GM15510 (cell line): ENCODE data around the gene PRDM5.

ENCODE experiments used
- POLR2A ChIP-seq: IDR thresholded peaks from 3 replicates; pipeline ENCODE4 v1.6.1; 2011; ENCODE audit warnings: borderline replicate concordance; ENCODE audit not compliant: insufficient read length; ENCODE audit errors: extremely low read depth

PRDM5 gene

DNA sequence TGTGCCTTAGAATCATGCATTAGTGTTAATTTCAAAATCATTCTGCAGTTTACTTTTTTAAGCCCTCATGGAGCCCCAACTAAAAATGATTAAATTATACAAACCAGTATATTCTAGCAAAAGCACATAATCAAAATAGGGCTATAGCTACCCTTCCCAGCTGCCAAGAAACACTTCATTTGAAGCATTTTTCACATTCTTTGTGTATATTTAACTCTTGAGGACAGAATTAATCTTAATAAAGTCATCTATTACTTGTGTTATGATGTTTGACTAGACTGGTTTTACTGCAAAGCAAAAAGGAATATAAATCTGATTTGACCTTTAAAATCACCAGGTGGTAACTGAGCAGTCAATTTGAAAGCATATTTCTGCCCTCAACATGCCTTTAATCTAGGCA, 145.1 kb downstream of the PRDM5 start:
- TF ChIP-seq POLR2A, result no peak

DNA sequence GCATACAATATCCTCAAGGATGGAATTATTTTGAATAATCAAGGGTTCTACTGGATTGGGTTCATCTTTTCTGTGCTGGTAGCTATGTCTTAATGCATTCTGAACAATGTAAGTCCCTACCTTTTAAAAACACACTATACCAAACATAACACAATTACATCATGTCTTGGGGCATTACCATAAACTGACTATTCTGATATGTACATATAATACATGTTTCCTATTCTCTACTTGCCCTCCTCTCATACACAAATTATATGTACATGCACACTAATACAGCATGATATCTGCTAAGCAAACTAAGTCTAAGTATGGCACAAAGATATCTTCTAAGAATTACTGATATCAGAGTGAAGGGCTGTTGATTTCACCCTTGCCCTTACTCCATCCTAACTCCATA, 147.1 kb downstream of the PRDM5 start:
- TF ChIP-seq POLR2A, result no peak

DNA sequence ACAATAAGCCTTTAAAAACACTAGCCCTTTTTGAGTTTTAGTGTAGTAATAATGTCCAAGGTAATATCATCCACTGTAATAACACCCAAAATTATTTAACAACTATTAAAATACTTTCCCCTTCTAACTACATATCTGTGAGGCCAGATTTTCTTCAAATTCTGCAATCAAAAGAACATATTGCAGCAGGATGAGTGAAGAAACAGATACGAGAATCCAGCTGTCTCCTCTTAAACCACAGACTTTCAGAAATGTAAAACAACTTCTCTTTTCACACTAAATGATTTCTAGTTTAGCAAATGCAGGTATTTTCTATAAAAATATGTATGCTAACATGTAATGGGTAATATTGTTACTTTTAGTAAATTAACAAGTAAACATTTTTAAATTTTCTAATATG, 148.9 kb downstream of the PRDM5 start:
- no peak for TF ChIP-seq POLR2A

DNA sequence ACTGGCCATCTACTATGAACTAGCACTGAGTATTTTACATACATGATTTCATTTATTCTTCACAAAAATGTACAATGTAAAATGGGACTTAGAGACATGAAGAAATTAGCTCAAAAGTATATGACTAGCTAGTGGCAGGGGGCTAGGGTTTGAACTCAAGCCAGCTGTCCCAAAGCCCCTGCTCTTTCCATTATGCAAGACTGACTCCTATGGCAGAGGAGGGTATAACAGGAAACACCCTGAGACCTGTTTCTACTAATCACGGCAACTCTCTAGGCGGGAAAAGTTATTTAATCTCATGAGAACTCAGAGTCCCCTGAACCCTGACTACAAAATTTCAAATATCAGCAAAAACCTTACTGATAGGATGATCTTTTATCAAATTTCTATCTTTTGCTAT, 150.6 kb downstream of the PRDM5 start:
- no peak for TF ChIP-seq POLR2A

DNA sequence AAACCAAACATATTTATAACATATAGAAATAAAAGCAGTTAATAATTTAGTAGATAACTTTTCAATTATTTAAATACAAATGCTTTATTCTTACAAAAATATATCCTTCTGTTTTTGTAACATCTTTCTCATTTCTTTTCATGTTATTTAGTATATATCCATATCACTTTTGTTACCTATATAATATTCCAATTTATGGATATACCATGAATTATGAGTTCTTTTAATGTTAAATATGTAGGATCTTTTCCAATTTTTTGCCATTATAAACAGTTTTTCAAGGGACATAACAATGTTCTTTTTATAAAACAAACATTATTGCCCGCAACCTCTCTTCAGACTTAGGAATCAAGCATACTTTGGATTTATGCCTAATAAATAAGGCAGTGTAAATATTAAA, 151.6 kb downstream of the PRDM5 start:
- TF ChIP-seq POLR2A, result no peak

DNA sequence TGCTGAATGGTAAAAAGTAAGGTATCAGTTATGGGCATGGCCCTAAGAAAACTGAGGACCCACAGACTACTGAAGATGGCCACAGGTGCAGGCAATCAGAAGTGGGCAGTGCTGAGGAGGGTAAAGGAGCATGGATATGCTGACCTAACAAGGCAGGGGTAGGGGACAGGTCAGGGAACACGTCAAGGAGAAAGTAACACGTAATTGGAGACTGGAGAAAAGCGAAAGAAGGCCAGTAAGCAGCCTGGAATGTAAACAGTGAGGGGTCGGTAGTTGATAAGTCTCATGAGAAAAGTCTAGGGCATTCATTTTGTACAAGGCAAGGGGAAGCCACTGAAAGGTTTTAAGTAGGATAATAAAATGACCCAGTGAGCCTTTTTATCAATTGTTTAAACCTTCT, 153.3 kb downstream of the PRDM5 start:
- TF ChIP-seq POLR2A, result no peak

DNA sequence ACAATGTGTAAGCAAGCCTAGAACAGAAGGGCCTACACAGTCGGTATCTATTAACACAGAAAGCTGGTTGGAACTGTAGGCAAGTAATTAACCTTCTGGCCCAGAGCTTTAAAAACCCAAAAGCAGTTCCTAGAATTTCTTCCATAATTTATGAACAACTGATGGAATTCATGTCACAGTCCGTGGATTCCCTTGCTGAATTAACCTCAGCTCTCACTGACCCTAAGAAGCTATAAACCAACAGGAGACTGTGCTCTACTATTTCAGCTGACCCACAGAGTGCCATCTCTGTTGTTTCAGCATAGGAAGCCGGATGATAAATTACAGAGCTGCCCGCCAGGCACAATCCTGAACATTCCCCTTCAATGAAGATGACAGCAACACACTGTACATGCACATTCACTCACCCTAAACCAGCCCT, 157.3 kb downstream of the PRDM5 start:
- TF ChIP-seq POLR2A, result no peak

DNA sequence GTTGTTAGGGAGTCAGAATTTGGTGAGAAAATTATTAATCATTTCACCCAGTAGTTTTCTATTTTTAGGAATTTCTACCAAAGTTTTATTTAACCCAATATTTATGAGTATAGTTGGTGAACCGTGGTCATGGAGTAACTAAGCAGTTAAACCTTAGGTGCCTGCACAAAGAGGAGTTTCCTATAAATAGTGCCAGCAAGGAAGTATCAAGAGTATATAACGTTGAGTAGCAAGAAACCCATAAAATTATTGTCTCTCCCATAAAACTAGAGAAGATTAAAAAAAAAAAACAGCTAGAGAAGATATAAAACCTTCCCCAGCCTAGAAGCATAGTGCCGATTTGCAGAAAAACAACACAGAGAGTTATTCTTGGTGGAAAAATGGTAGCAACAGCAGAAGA, 158.9 kb downstream of the PRDM5 start:
- no peak for TF ChIP-seq POLR2A

DNA sequence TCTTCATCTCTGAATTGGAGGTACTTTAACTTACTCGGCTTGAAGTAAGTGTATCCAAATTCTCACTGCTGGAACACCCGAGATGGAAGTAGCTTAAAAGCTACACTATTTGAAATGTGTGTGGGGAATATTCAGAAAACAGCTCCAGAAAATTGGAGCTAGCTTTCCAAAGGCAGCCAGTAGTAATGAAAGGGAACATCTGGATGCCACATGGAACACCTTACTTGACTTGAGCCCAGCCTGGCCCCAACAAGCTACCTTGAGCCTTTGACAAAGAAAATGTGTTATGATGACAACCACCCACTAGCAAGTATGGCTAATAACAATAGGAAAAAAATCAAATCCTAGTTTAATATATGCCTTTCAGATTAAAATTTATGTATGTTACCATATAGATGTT, 161.5 kb downstream of the PRDM5 start:
- TF ChIP-seq POLR2A, result no peak

DNA sequence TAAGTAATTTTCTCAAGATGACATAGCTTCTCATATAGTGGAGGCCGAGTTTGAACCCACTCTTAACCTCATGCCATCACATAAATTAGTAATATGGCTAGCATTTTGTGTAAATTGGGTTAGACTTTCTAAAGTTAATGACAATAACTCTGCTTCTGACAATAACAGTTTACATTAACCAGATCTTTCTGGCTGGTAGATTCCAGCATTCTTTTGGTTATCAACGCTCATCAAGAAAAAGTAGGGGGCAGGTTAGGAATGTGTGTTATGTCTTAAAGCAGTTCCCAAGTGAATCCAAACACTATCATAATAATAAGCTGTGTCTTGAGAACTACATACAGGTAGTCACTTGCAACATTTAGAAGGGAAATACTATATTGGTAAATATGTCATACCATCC, 162.5 kb downstream of the PRDM5 start:
- no peak for TF ChIP-seq POLR2A

DNA sequence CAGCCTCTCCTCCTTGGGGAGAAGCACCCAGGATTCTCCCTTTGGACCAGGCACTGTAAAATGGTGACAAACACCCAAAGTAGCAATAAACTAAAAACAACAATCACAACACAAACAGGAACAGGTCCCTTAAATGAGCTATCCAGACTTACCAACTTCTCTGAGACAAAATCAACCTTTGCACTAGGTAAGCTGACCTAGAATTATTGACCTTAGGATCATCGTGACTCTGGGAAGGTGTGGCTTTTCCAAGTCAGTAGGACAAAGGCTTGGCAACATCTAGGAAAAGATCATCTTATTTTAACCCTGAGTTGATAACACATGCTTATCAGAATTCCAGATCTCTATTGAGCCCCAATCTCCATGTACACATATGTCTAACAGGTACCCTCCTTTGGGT, 166.7 kb downstream of the PRDM5 start:
- TF ChIP-seq POLR2A, result no peak

DNA sequence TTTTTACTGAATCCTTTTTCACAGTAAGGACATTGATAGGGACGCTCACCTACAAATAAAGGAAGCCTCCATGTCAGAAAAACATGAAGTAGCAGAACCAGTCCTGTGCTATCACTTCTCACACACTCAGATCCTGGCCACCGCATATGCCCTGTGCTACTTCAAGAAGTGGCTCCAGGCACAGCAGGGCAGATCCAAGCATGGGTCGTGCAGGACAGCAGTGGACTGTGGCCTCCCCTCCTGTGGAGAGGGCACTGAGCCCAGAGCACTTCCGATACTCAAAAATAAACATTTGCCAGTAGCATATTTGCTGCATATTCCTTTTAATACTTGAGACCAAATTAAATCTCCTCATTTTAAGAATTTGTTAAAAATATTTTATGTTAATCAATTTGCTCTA, 167.9 kb downstream of the PRDM5 start:
- TF ChIP-seq POLR2A, result no peak

DNA sequence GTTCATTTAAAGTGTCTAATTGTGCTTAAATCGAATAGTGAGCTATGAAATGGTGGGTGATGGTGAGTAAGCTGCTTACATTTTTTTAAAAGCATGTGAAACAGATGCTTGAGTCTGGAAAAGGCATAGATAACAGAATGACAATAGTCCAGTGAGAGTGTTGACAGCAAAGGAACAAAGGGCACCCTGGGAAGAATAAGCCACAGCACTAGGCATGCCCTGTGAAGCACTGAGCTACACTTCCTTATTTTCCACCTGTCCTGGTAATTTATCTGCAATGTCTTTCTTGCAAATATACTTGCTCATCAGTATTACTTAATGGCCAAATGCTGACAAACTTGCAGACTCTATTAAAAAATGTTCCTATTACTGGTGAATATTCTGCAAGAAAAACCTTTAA, 168.7 kb downstream of the PRDM5 start:
- TF ChIP-seq POLR2A, result no peak

DNA sequence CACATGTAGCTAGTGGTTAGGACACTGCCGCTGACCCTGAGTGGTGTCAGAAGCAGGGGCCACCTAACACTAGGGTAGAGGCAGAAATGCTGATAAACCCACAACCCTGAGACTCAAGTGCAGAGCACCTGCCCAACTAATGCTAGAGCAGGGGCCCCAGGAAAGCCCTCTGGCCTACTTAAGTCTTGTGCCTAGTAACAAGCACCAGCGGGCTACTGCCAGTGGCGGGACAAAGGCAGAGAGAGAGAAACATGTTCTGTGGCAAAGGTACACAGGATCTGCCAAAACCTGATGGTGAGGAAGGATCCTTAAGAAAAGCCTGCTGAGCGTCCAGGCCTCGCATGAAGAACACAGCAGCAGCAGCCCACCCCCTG, 172.4 kb downstream of the PRDM5 start:
- TF ChIP-seq POLR2A, result no peak

DNA sequence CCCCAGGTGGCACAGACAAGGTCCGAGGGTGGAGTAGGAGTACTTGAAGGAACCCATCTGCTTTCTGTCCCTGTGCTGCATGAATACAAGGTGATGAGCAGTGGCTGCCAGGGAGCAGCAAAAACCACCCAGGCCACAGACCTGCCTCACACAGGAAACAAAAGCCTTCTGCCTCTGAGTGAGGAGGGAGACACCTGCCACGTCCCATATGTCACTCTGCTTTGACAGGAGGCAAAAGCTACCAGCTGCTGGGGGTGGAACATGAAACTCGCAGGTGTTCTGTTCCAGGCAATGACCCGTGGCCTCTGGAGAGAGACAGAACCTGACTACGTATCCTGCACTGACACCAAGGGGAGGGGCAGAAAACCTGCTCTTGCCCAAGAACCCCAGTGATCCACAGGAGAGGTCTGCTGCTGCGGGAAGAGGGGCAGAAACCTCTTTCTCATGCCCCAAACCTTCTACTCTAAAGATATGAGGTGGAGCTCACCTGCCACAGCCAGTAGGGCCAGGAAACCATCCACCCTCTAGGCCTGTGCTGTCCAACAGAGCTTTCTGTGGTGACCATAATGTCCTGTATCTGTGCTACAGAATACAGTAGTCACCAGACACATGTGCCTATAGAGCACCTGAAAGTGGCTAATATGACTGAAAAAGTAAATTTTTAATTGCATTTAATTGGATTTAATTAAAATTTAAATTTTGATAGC, 172.9 kb downstream of the PRDM5 start:
- TF ChIP-seq POLR2A, result no peak

DNA sequence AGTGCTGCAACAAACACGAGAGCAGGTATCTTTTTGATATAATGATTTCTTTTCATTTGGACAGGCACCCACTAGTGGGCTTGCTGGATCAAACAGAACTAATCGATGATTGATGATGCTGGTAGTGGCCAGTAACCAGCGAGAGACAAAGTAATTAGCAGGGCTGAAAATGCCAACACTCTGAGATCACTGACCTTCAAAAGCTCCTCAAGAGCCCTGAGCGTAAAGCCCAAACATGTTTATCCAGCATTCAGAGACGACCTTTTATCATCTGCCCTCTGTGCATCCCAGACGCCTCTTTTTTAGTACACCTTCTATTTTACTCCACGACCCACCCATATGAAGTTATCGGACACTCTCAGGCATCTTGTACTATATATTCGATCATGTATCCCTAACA, 186.2 kb downstream of the PRDM5 start:
- no peak for TF ChIP-seq POLR2A

DNA sequence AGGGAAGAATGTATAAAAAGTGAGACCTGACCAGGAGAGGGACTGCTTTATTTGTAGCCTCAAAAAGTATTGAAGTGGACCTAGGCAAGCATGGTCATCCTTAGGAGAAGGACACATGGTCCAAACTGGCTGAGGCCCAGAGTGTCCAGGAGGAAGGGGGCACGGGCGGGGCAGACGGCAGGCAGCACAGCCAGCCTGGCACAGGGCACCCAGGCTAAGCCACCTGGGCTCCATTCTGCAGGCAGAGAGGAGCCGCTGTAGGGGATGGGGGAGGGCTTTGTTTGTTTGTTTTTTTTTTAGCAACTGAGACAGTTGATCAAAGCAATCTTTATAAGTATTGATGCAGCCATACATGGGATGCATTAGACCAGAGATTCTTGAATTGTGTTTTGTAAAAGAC, 188.6 kb downstream of the PRDM5 start:
- TF ChIP-seq POLR2A, result no peak
